Naive thymus-derived CD4-positive, alpha-beta T cell (primary cell): Measurements from ENCODE around the gene ADGRF1. TPM values are rescaled to one million over a fixed set of nuclear protein-coding genes. Genes with fewer than 3 reads are reported as not detected.

Experiments
- ATAC-seq: fragments of 150-1000 bp; cut with Tn5 transposase; 2 replicates; pipeline ENCODE4 v1.10.0; 2021; ENCODE audit warnings: mild to moderate bottlenecking, moderate library complexity
- CTCF ChIA-PET: fragments of 350-600 bp; sonication (Branson Sonifier 250); formaldehyde crosslinking; loops from one replicate; lab custom pipeline; 2021; ENCODE audit warnings: antibody characterized with exemption; lab: Charles Lee
- POLR2A ChIA-PET: fragments of 350-600 bp; sonication (Branson Sonifier 250); formaldehyde crosslinking; loops from one replicate; lab custom pipeline; 2021; ENCODE audit warnings: antibody characterized with exemption, inconsistent platforms; lab: Charles Lee
- DNase-seq, 9 donors: peaks; one replicate each; pipeline versions ENCODE4 v3.0.0 to v3.0.0-alpha.2; 2020 to 2022; ENCODE audit warnings: mixed read lengths in 1 of 9
- H3K27ac ChIP-seq: one replicate; pipeline ENCODE4 v1.7.0; 2013; ENCODE audit warnings: mild to moderate bottlenecking, low read depth, low read length, moderate library complexity
- H3K27me3 ChIP-seq, 2 donors: one replicate each; pipeline ENCODE4 v1.7.0; 2013; ENCODE audit warnings: low read length in 2 of 2, mild to moderate bottlenecking in 2 of 2, moderate library complexity in 2 of 2; ENCODE audit not compliant: control insufficient read depth in 2 of 2, insufficient read depth in 2 of 2
- H3K36me3 ChIP-seq, 3 experiments: 1 replicate in 2 of 3; 2 replicates in 1 of 3; pipeline ENCODE4 v1.7.0; 2013; ENCODE audit warnings: low read length in 3 of 3, mild to moderate bottlenecking in 3 of 3, moderate library complexity in 1 of 3; ENCODE audit not compliant: insufficient read depth in 3 of 3, control insufficient read depth in 2 of 3
- H3K4me1 ChIP-seq, 2 donors: one replicate each; pipeline ENCODE4 v1.7.0; 2013; ENCODE audit warnings: low read length in 2 of 2, mild to moderate bottlenecking in 2 of 2, moderate library complexity in 1 of 2; ENCODE audit not compliant: control insufficient read depth in 2 of 2, insufficient read depth in 2 of 2
- H3K4me3 ChIP-seq: 2 replicates; pipeline ENCODE4 v1.7.0; 2013; ENCODE audit warnings: mild to moderate bottlenecking, low read length
- H3K9me3 ChIP-seq, 3 experiments: 1 replicate in 2 of 3; 2 replicates in 1 of 3; pipeline ENCODE4 v1.7.0; 2013; ENCODE audit warnings: low read length in 3 of 3; ENCODE audit not compliant: control insufficient read depth in 2 of 3
- H3K27ac Mint-ChIP-seq, 9 donors: one replicate each; pipeline ENCODE4 v1.8.0; 2020 to 2022; ENCODE audit warnings: mixed read lengths in 9 of 9, mild to moderate bottlenecking in 8 of 9, moderate library complexity in 5 of 9, inconsistent platforms in 2 of 9
- H3K27me3 Mint-ChIP-seq, 5 donors: one replicate each; pipeline ENCODE4 v1.8.0; 2021 to 2022; ENCODE audit warnings: mixed read lengths in 5 of 5, mild to moderate bottlenecking in 1 of 5
- H3K36me3 Mint-ChIP-seq, 5 donors: one replicate each; pipeline ENCODE4 v1.8.0; 2020 to 2022; ENCODE audit warnings: mixed read lengths in 5 of 5, mild to moderate bottlenecking in 3 of 5, inconsistent platforms in 1 of 5
- H3K4me1 Mint-ChIP-seq, 7 donors: one replicate each; pipeline ENCODE4 v1.8.0; 2020 to 2022; ENCODE audit warnings: mixed read lengths in 7 of 7, mild to moderate bottlenecking in 3 of 7, inconsistent platforms in 1 of 7
- H3K4me3 Mint-ChIP-seq, 10 donors: one replicate each; pipeline ENCODE4 v1.8.0; 2020 to 2022; ENCODE audit warnings: mild to moderate bottlenecking in 10 of 10, mixed read lengths in 10 of 10, moderate library complexity in 6 of 10, inconsistent platforms in 2 of 10
- H3K9me3 Mint-ChIP-seq, 11 donors: one replicate each; pipeline ENCODE4 v1.8.0; 2020 to 2022; ENCODE audit warnings: mixed read lengths in 11 of 11, mild to moderate bottlenecking in 4 of 11, inconsistent platforms in 1 of 11, moderate library complexity in 1 of 11
- intact Hi-C, 2 donors: fragments of 100-400 bp; cut with micrococcal nuclease; formaldehyde crosslinking; loops; one replicate each; pipeline ENCODE4 v1.15.1; 2023
- polyA plus RNA-seq, 2 donors: library from polyadenylated mRNA; unstranded; fragments of 300-500 nt; fragmentation: Illumina TruSeq; gene quantifications; one replicate each; pipeline ENCODE4 v1.2.3, GENCODE V29; 2021
- total RNA-seq, 6 experiments: library from RNA in 5 of 6; stranded (reverse) in 5 of 6; gene quantifications; 1 replicate in 5 of 6; 2 replicates in 1 of 6; pipeline ENCODE4 v1.2.3 and lab custom pipeline; 2021 to 2026

Gene ADGRF1
- total and polyA plus RNA-seq, 7 experiments from 2014 or later = not detected

DNA sequence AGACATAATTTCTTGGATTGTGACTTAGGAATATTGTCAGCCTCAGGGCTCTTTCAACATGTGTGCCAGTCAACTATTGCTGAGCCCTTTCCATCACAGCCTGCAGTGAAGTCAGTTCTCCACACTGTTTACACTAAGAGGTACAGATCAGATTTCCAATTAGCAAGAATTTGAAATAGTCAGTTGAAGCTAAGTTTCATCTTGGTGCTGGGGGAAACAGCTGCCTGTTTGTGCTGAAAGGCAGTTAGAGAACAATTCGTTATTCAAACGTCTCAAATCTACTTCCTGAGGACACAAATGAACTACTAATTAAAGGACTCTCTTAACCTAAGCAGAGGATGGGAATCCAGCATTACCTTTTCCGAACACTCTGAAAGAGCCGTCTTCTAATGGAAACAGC, 25.9 kb downstream of the ADGRF1 start:
- ChIA-PET CTCF (no interaction called here), POLR2A (no interaction called here)
- intact Hi-C loops = no loop called here
- H3K27me3 Mint-ChIP-seq = peaks cover 0 to 18% (median 0%) of the 10 kb centered on the region in 5 donors
- peaks cover 0 to 16% (median 0%) of the 10 kb centered on the region in 11 donors for H3K9me3 Mint-ChIP-seq
- no peaks in the 10 kb centered on the region for H3K4me1 Mint-ChIP-seq
- no peaks in the 10 kb centered on the region for H3K36me3 ChIP-seq
- no peak overlapping the region for H3K4me3 Mint-ChIP-seq
- no peaks in the 10 kb centered on the region for H3K27me3 ChIP-seq
- H3K27ac ChIP-seq = no peak overlapping the region
- H3K36me3 Mint-ChIP-seq = no peaks in the 10 kb centered on the region
- DNase-seq (no peak), ATAC-seq (no peak)
- no peaks in the 10 kb centered on the region for H3K4me1 ChIP-seq
- no peak overlapping the region for H3K4me3 ChIP-seq
- H3K9me3 ChIP-seq = no peaks in the 10 kb centered on the region
- H3K27ac Mint-ChIP-seq = no peak overlapping the region

GRCh38 chr6:47014401-47014800, 27.7 kb downstream of the ADGRF1 start:
- no peak overlapping the region for H3K27ac Mint-ChIP-seq
- intact Hi-C loops = no loop called here
- Histone ChIP-seq H3K27me3 (no peaks in the 10 kb centered on the region), H3K27ac (no peak overlapping the region), H3K4me1 (no peaks in the 10 kb centered on the region), H3K36me3 (no peaks in the 10 kb centered on the region), H3K4me3 (no peak overlapping the region), H3K9me3 (no peaks in the 10 kb centered on the region)
- no peak for DNase-seq
- H3K4me3 Mint-ChIP-seq = no peak overlapping the region
- peak; percentile 16 for ATAC-seq
- ChIA-PET CTCF (no interaction called here), POLR2A (no interaction called here)
- no peaks in the 10 kb centered on the region for H3K36me3 Mint-ChIP-seq
- peaks cover 0 to 22% (median 5%) of the 10 kb centered on the region in 5 donors for H3K27me3 Mint-ChIP-seq
- H3K9me3 Mint-ChIP-seq = peaks cover 0 to 19% (median 0%) of the 10 kb centered on the region in 11 donors
- H3K4me1 Mint-ChIP-seq = no peaks in the 10 kb centered on the region

DNA sequence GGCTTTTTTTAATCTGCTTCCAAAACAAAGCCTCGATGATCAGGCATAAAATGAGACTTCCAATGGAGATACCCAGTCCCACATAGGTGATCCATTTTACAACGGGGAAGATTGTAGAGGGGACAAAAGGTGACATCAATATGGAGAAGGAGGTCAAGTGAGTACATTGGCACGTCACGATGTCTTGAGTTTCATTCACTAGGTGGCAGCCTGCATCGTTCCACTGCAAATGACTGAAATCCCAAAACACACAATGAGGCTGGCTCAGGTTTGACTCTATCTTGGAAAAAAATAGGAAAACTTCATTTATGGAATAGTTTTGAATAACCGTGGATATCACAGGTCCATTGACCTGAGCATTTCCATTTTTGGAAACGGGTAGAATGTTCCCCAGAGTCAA, 32.5 kb downstream of the ADGRF1 start:
- no peak for DNase-seq
- Histone ChIP-seq H3K4me3 (no peak overlapping the region), H3K36me3 (no peaks in the 10 kb centered on the region), H3K4me1 (no peaks in the 10 kb centered on the region), H3K27ac (no peak overlapping the region), H3K27me3 (no peaks in the 10 kb centered on the region), H3K9me3 (no peaks in the 10 kb centered on the region)
- intact Hi-C loops = no loop called here
- Mint-ChIP-seq H3K4me3 (no peak overlapping the region), H3K27me3 (peaks cover 4 to 15% (median 6%) of the 10 kb centered on the region in 5 donors), H3K27ac (no peak overlapping the region), H3K9me3 (peaks cover 0 to 19% (median 0%) of the 10 kb centered on the region in 11 donors), H3K36me3 (no peaks in the 10 kb centered on the region), H3K4me1 (no peaks in the 10 kb centered on the region)
- CTCF ChIA-PET = no interaction called here
- ATAC-seq = no peak
- POLR2A ChIA-PET = no interaction called here

DNA sequence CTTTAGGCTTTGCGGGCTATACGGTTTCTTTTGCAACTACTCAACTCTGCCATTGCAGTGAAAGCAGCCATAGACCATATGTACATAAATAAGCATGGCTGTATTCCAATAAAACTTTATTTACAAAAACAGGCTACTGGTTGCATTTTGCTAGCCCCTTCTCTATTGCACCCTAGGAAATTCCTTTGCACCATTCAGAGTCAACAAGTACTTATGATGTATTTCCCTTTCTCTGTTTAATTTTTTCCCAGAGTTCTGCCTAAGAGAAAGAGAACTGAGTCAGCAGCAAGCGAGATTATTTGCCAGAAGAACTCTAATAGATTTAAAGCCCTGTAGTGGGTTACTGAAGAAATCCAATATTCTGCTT, 33.8 kb downstream of the ADGRF1 start:
- no peaks in the 10 kb centered on the region for H3K36me3 ChIP-seq

DNA sequence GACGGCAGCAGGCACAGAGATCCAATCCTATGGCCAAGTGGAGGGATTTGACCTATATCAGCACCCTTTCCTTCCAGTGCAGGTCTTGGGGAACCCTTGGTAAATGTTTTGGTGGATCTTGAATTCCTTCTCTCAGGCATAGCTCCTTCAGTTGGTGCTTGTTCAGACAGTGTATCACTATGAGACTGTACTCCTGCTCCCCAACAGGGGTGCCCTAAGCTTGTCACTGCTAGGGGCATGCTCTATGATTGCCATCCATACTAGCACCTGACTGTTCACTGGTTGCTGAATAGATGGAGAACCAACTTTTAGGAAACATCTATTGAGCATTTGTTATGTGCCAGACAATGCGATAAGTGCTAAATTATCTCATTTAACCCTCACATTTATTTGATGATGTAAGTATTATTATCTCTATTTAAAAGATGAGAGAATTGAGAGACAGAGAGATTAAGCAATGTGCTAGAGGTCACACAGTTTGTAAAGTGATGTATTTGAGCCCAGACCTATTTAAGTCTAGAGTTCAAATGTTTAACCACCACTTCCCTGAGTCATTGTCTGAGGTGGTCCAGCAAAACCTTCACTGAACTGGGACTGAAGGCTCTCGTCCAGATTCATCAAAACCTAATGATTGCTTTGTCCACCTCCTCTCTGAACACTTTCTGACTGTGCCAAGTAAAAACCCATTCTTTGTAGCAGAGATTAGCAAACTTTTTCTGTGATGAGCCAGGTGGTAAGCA, 34.3 kb downstream of the ADGRF1 start:
- Mint-ChIP-seq H3K36me3 (no peaks in the 10 kb centered on the region), H3K27me3 (peaks cover 5 to 18% (median 10%) of the 10 kb centered on the region in 5 donors), H3K4me3 (no peak overlapping the region), H3K9me3 (peaks cover 0 to 6% (median 0%) of the 10 kb centered on the region in 11 donors), H3K4me1 (no peaks in the 10 kb centered on the region), H3K27ac (no peak overlapping the region)
- no peak overlapping the region for H3K4me3 ChIP-seq
- H3K27me3 ChIP-seq = no peaks in the 10 kb centered on the region
- no peaks in the 10 kb centered on the region for H3K4me1 ChIP-seq
- H3K27ac ChIP-seq = no peak overlapping the region
- ATAC-seq = no peak
- no peaks in the 10 kb centered on the region for H3K36me3 ChIP-seq
- CTCF ChIA-PET = no interaction called here
- no peak for DNase-seq
- no peaks in the 10 kb centered on the region for H3K9me3 ChIP-seq
- intact Hi-C loops = no loop called here
- POLR2A ChIA-PET = no interaction called here

More for the DNA sequence above, 33.8 kb downstream of the ADGRF1 start:
- H3K4me3 Mint-ChIP-seq = no peak overlapping the region
- H3K4me1 Mint-ChIP-seq = no peaks in the 10 kb centered on the region
- no peak for ATAC-seq
- H3K36me3 Mint-ChIP-seq = no peaks in the 10 kb centered on the region
- peaks cover 5 to 18% (median 9%) of the 10 kb centered on the region in 5 donors for H3K27me3 Mint-ChIP-seq
- ChIA-PET CTCF (no interaction called here), POLR2A (no interaction called here)
- no peak overlapping the region for H3K27ac Mint-ChIP-seq
- Histone ChIP-seq H3K9me3 (no peaks in the 10 kb centered on the region), H3K4me1 (no peaks in the 10 kb centered on the region), H3K27me3 (no peaks in the 10 kb centered on the region), H3K27ac (no peak overlapping the region), H3K4me3 (no peak overlapping the region)
- intact Hi-C loops = no loop called here
- peaks cover 0 to 8% (median 0%) of the 10 kb centered on the region in 11 donors for H3K9me3 Mint-ChIP-seq
- DNase-seq = no peak

GRCh38 chr6:47005486-47005885, 36.6 kb downstream of the ADGRF1 start:
- Histone ChIP-seq H3K27ac (no peak overlapping the region), H3K9me3 (no peaks in the 10 kb centered on the region), H3K4me1 (no peaks in the 10 kb centered on the region), H3K4me3 (no peak overlapping the region), H3K27me3 (no peaks in the 10 kb centered on the region), H3K36me3 (no peaks in the 10 kb centered on the region)
- Mint-ChIP-seq H3K27me3 (peaks cover 4 to 22% (median 9%) of the 10 kb centered on the region in 5 donors), H3K4me1 (no peaks in the 10 kb centered on the region), H3K9me3 (peaks cover 0 to 6% (median 0%) of the 10 kb centered on the region in 11 donors), H3K4me3 (no peak overlapping the region), H3K27ac (no peak overlapping the region), H3K36me3 (no peaks in the 10 kb centered on the region)
- DNase-seq = no peak
- POLR2A ChIA-PET = no interaction called here
- ATAC-seq = no peak
- CTCF ChIA-PET = no interaction called here
- intact Hi-C loops = no loop called here

DNA sequence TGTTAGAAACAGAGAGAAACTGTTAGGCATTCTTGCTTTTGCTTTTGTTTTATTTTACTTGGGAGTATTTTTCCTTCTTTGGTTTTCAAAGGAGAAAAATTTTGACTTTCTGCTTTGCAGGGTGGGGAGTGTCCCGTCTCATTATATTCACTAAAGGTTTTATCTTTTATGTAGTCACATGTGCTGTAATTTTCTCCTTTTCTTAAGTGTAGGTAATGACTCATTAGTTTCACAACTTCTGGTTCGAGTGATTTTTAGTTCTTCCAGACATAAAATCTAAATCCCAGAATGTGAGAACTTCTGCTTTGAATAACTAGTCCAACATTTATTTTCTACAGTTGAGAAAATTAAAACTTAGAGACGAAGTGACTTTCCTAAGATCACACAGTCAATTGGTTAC, 37.7 kb downstream of the ADGRF1 start:
- Mint-ChIP-seq H3K4me1 (no peaks in the 10 kb centered on the region), H3K27me3 (peaks cover 4 to 22% (median 11%) of the 10 kb centered on the region in 5 donors), H3K36me3 (no peaks in the 10 kb centered on the region), H3K27ac (no peak overlapping the region), H3K9me3 (peaks cover 0 to 4% (median 0%) of the 10 kb centered on the region in 11 donors), H3K4me3 (no peak overlapping the region)
- Histone ChIP-seq H3K36me3 (no peaks in the 10 kb centered on the region), H3K27ac (no peak overlapping the region), H3K27me3 (no peaks in the 10 kb centered on the region), H3K9me3 (no peaks in the 10 kb centered on the region), H3K4me3 (no peak overlapping the region), H3K4me1 (no peaks in the 10 kb centered on the region)
- no peak for DNase-seq
- ChIA-PET POLR2A (no interaction called here), CTCF (no interaction called here)
- intact Hi-C loops = no loop called here
- ATAC-seq = no peak
